Measurements from ENCODE around the gene AFM.

Gene AFM

DNA sequence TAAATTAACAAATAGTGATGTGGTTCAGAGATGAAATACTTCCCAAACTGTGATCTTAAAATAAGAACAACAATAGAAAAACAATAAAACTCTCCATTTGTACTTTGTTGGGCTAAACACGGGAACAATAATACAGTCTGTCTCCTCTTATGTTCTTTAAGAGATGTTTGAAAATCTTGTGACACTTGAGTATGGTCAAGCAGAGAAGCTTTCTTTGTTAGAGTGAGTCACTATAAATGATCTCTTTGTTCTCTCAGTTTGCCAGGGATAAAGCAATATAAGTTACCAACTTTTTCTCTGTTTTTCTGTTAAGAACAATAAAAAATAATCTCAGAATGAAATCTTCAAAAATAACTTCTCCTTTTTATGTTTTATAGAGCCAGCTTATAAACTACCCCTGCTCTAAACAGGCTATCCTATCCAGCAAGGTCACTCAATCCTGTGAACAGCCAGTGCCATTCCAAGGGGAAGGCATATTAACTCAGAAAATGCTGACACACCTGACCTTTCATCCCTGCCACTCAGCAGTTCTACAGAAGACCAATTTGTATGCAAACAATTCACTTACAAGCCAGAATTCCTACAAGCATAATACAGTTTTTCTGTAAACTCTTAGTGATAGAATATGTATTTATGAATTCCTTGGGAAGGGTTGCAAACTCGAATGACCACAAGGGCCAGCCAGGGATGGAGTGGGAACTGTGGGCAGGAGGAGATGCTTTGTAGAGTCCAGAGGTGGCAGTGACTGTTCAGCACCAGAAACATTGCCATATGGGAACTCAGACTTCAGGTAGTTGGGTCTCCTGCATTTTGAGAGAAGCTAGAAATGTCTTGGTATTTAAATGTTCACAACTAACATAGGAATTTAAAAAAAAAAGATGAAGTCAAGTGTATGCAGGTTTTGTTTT is 52.2 kb downstream of the AFM start:
- ATAC-seq (ENCODE audit: insufficient read depth, low read depth) (no peak), DNase-seq (no peak)
- no peak overlapping the region for H2AFZ ChIP-seq (ENCODE audit: low read depth, low read length)
- TF ChIP-seq, protein P1, sequence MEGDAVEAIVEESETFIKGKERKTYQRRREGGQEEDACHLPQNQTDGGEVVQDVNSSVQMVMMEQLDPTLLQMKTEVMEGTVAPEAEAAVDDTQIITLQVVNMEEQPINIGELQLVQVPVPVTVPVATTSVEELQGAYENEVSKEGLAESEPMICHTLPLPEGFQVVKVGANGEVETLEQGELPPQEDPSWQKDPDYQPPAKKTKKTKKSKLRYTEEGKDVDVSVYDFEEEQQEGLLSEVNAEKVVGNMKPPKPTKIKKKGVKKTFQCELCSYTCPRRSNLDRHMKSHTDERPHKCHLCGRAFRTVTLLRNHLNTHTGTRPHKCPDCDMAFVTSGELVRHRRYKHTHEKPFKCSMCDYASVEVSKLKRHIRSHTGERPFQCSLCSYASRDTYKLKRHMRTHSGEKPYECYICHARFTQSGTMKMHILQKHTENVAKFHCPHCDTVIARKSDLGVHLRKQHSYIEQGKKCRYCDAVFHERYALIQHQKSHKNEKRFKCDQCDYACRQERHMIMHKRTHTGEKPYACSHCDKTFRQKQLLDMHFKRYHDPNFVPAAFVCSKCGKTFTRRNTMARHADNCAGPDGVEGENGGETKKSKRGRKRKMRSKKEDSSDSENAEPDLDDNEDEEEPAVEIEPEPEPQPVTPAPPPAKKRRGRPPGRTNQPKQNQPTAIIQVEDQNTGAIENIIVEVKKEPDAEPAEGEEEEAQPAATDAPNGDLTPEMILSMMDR (IDR thresholded peaks at IDR 0.05; ENCODE audit: borderline replicate concordance, extremely low read depth, low read length, poor library complexity, severe bottlenecking), result no peak
- no peak for TF ChIP-seq EZH2 (IDR thresholded peaks at IDR 0.05; ENCODE audit: borderline replicate concordance, low read depth, low read length, severe bottlenecking)
- H3K36me3 ChIP-seq (ENCODE audit: insufficient read depth, low read length), result no peaks in the 10 kb centered on the region
- H3K9ac ChIP-seq (ENCODE audit: low read depth, low read length), result no peak overlapping the region
- H3K27ac ChIP-seq (ENCODE audit: low read length), result no peak overlapping the region
- H3K79me2 ChIP-seq (ENCODE audit: insufficient read depth, low read length), result no peaks in the 10 kb centered on the region
- no peak overlapping the region for H3K4me2 ChIP-seq (ENCODE audit: insufficient read depth, low read length)
- H3K4me3 ChIP-seq (ENCODE audit: low read depth in 1 of 2, low read length in 2 of 2), result no peak overlapping the region
- no peaks in the 10 kb centered on the region for H3K9me3 ChIP-seq (ENCODE audit: insufficient read depth, low read length, severe bottlenecking)
- H4K20me1 ChIP-seq (ENCODE audit: insufficient read depth, low read length), result no peaks in the 10 kb centered on the region
- no peaks in the 10 kb centered on the region for H3K4me1 ChIP-seq (ENCODE audit: insufficient read depth, low read length)
- H3K27me3 ChIP-seq (ENCODE audit: insufficient read depth, low read length, poor library complexity), result no peaks in the 10 kb centered on the region

GRCh38 chr4:73538162-73538561 is 56.6 kb downstream of the AFM start:
- TF ChIP-seq EZH2 (IDR thresholded peaks at IDR 0.05; ENCODE audit: borderline replicate concordance, low read depth, low read length, severe bottlenecking), result no peak
- TF ChIP-seq, protein P1 (IDR thresholded peaks at IDR 0.05; ENCODE audit: borderline replicate concordance, extremely low read depth, low read length, poor library complexity, severe bottlenecking), result no peak
- Histone ChIP-seq H3K9me3 (ENCODE audit: insufficient read depth, low read length, severe bottlenecking) (no peaks in the 10 kb centered on the region), H2AFZ (ENCODE audit: low read depth, low read length) (no peak overlapping the region), H3K27me3 (ENCODE audit: insufficient read depth, low read length, poor library complexity) (no peaks in the 10 kb centered on the region), H3K4me2 (ENCODE audit: insufficient read depth, low read length) (no peak overlapping the region), H3K36me3 (ENCODE audit: insufficient read depth, low read length) (no peaks in the 10 kb centered on the region), H3K4me1 (ENCODE audit: insufficient read depth, low read length) (no peaks in the 10 kb centered on the region), H3K4me3 (ENCODE audit: low read depth in 1 of 2, low read length in 2 of 2) (no peak overlapping the region), H4K20me1 (ENCODE audit: insufficient read depth, low read length) (no peaks in the 10 kb centered on the region), H3K27ac (ENCODE audit: low read length) (no peak overlapping the region), H3K79me2 (ENCODE audit: insufficient read depth, low read length) (no peaks in the 10 kb centered on the region), H3K9ac (ENCODE audit: low read depth, low read length) (no peak overlapping the region)
- no peak for DNase-seq
- ATAC-seq (ENCODE audit: insufficient read depth, low read depth), result no peak

GRCh38 chr4:73539386-73539785 is 57.8 kb downstream of the AFM start:
- no peaks in the 10 kb centered on the region for H3K9me3 ChIP-seq (ENCODE audit: insufficient read depth, low read length, severe bottlenecking)
- no peak overlapping the region for H3K27ac ChIP-seq (ENCODE audit: low read length)
- H3K27me3 ChIP-seq (ENCODE audit: insufficient read depth, low read length, poor library complexity), result no peaks in the 10 kb centered on the region
- no peaks in the 10 kb centered on the region for H3K4me1 ChIP-seq (ENCODE audit: insufficient read depth, low read length)
- no peak overlapping the region for H3K4me2 ChIP-seq (ENCODE audit: insufficient read depth, low read length)
- H3K4me3 ChIP-seq (ENCODE audit: low read depth in 1 of 2, low read length in 2 of 2), result no peak overlapping the region
- DNase-seq (no peak), ATAC-seq (ENCODE audit: insufficient read depth, low read depth) (no peak)
- no peaks in the 10 kb centered on the region for H3K36me3 ChIP-seq (ENCODE audit: insufficient read depth, low read length)
- no peaks in the 10 kb centered on the region for H3K79me2 ChIP-seq (ENCODE audit: insufficient read depth, low read length)
- H3K9ac ChIP-seq (ENCODE audit: low read depth, low read length), result no peak overlapping the region
- no peak overlapping the region for H2AFZ ChIP-seq (ENCODE audit: low read depth, low read length)
- TF ChIP-seq, protein P1 (IDR thresholded peaks at IDR 0.05; ENCODE audit: borderline replicate concordance, extremely low read depth, low read length, poor library complexity, severe bottlenecking), result no peak
- TF ChIP-seq EZH2 (IDR thresholded peaks at IDR 0.05; ENCODE audit: borderline replicate concordance, low read depth, low read length, severe bottlenecking), result no peak
- H4K20me1 ChIP-seq (ENCODE audit: insufficient read depth, low read length), result no peaks in the 10 kb centered on the region

All from DND-41 (cell line).